OCI-LY7 (cell line): ENCODE measurements around the gene SLC4A1AP.

Experiments
- EZH2phosphoT487 ChIP-seq: fragments of 200-600 bp; sonication (generic); IDR thresholded peaks from 2 replicates; pipeline ENCODE4 v1.6.1; 2018; ENCODE audit warnings: low read depth, borderline replicate concordance, mild to moderate bottlenecking, mixed run types, antibody characterized with exemption, low read length, moderate library complexity, mixed read lengths
- TF ChIP-seq, protein P1 (sequence below): fragments of 200-600 bp; sonication (generic); conservative IDR thresholded peaks from 2 replicates; pipeline ENCODE4 v1.5.1; 2014; ENCODE audit warnings: mild to moderate bottlenecking, antibody characterized with exemption, low read length, moderate library complexity, mixed read lengths

- TF ChIP-seq, protein P1, sequence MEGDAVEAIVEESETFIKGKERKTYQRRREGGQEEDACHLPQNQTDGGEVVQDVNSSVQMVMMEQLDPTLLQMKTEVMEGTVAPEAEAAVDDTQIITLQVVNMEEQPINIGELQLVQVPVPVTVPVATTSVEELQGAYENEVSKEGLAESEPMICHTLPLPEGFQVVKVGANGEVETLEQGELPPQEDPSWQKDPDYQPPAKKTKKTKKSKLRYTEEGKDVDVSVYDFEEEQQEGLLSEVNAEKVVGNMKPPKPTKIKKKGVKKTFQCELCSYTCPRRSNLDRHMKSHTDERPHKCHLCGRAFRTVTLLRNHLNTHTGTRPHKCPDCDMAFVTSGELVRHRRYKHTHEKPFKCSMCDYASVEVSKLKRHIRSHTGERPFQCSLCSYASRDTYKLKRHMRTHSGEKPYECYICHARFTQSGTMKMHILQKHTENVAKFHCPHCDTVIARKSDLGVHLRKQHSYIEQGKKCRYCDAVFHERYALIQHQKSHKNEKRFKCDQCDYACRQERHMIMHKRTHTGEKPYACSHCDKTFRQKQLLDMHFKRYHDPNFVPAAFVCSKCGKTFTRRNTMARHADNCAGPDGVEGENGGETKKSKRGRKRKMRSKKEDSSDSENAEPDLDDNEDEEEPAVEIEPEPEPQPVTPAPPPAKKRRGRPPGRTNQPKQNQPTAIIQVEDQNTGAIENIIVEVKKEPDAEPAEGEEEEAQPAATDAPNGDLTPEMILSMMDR, result peak; percentile 80
- no peak for TF ChIP-seq EZH2phosphoT487
Measured at GRCh38 chr2:27723372-27724144, 59.9 kb downstream of the SLC4A1AP start.
